Neural cell (in vitro differentiated cells): ENCODE data around the gene ATG4D. TPM values are rescaled to one million over a fixed set of nuclear protein-coding genes. Genes with fewer than 3 reads are reported as not detected.
"Not testable (repeated sequence)": the region's sequence is repeated elsewhere in the genome, so short reads cannot be mapped to it uniquely, and the experiment has no call there.

Source experiments
- H2AFZ ChIP-seq: fragments of 200-600, 300-800 bp; sonication (generic), shearing (Covaris generic); 2 replicates; pipeline ENCODE4 v1.6.0; 2014; ENCODE audit warnings: low read depth, mild to moderate bottlenecking, antibody characterized with exemption, low read length, moderate library complexity
- H3F3A ChIP-seq: fragments of 200-600 bp; shearing (Covaris generic); 2 replicates; pipeline ENCODE4 v1.6.1; 2016; ENCODE audit warnings: mild to moderate bottlenecking, moderate library complexity, mixed read lengths, antibody characterized with exemption, low read length; ENCODE audit not compliant: insufficient read depth, poor library complexity, severe bottlenecking
- H3K27ac ChIP-seq: fragments of 200-600, 300-800 bp; sonication (generic), shearing (Covaris generic); 2 replicates; pipeline ENCODE4 v1.5.1; 2014; ENCODE audit warnings: mild to moderate bottlenecking, low read length, moderate library complexity
- H3K27me3 ChIP-seq: fragments of 300-800, 200-600 bp; sonication (generic), shearing (Covaris generic); 2 replicates; pipeline ENCODE4 v1.6.0; 2014; ENCODE audit warnings: mild to moderate bottlenecking, low read depth, low read length, moderate library complexity; ENCODE audit not compliant: insufficient read depth
- H3K36me3 ChIP-seq: fragments of 300-800, 200-600 bp; sonication (generic), shearing (Covaris generic); 2 replicates; pipeline ENCODE4 v1.5.1; 2014; ENCODE audit warnings: mild to moderate bottlenecking, antibody characterized with exemption, low read length, moderate library complexity; ENCODE audit not compliant: insufficient read depth
- H3K4me2 ChIP-seq: fragments of 300-800, 200-600 bp; sonication (generic), shearing (Covaris generic); 2 replicates; pipeline ENCODE4 v1.6.0; 2014; ENCODE audit warnings: mild to moderate bottlenecking, low read length
- H3K4me3 ChIP-seq: fragments of 300-800, 200-600 bp; sonication (generic), shearing (Covaris generic); 2 replicates; pipeline ENCODE4 v1.5.1; 2014; ENCODE audit warnings: mild to moderate bottlenecking, low read length, moderate library complexity
- H3K79me2 ChIP-seq: fragments of 200-600 bp; shearing (Covaris generic); replicated peaks from 2 replicates; pipeline ENCODE4 v1.6.0; 2014; ENCODE audit warnings: mild to moderate bottlenecking, low read length, moderate library complexity; ENCODE audit not compliant: insufficient read depth
- H3K9ac ChIP-seq: fragments of 300-800, 200-600 bp; sonication (generic), shearing (Covaris generic); 2 replicates; pipeline ENCODE4 v1.6.1; 2016; ENCODE audit warnings: mild to moderate bottlenecking, low read length, mixed read lengths
- H3K9me2 ChIP-seq: fragments of 200-600 bp; shearing (Covaris generic); 2 replicates; pipeline ENCODE4 v1.6.1; 2016; ENCODE audit warnings: mild to moderate bottlenecking, low read length, mixed read lengths; ENCODE audit not compliant: insufficient read depth
- H3K9me3 ChIP-seq: fragments of 200-600, 300-800 bp; sonication (generic), shearing (Covaris generic); 2 replicates; pipeline ENCODE4 v1.6.1; 2016; ENCODE audit warnings: mild to moderate bottlenecking, mixed run types, low read length, moderate library complexity, mixed read lengths
- H4K20me1 ChIP-seq: fragments of 200-600 bp; shearing (Covaris generic); 2 replicates; pipeline ENCODE4 v1.6.1; 2016; ENCODE audit warnings: mild to moderate bottlenecking, mixed run types; ENCODE audit not compliant: insufficient read depth
- CTCF ChIP-seq: fragments of 450-650 bp; IDR thresholded peaks from 2 replicates; pipeline ENCODE4 v1.5.1; 2014; ENCODE audit warnings: antibody characterized with exemption, mild to moderate bottlenecking, moderate library complexity; ENCODE audit not compliant: poor library complexity, severe bottlenecking
- EP300 ChIP-seq: fragments of 450-650 bp; conservative IDR thresholded peaks from 2 replicates; pipeline ENCODE4 v1.6.1; 2014; ENCODE audit warnings: antibody characterized with exemption, mild to moderate bottlenecking, moderate library complexity; ENCODE audit not compliant: poor library complexity, severe bottlenecking
- EZH2 ChIP-seq: fragments of 200-600, 300-800 bp; shearing (Covaris generic), sonication (generic); IDR thresholded peaks from 2 replicates; pipeline ENCODE4 v1.6.1; 2014; ENCODE audit warnings: antibody characterized with exemption, low read length, borderline replicate concordance, mild to moderate bottlenecking; ENCODE audit not compliant: insufficient read depth, poor library complexity, severe bottlenecking
- MXI1 ChIP-seq: fragments of 450-650 bp; conservative IDR thresholded peaks from 2 replicates; pipeline ENCODE4 v1.6.1; 2014; ENCODE audit warnings: antibody characterized with exemption, mild to moderate bottlenecking; ENCODE audit not compliant: poor library complexity, severe bottlenecking
- POLR2AphosphoS5 ChIP-seq: IDR thresholded peaks from 2 replicates; pipeline ENCODE4 v1.6.1; 2012
- RAD21 ChIP-seq: fragments of 450-650 bp; conservative IDR thresholded peaks from 2 replicates; pipeline ENCODE4 v1.6.1; 2014; ENCODE audit warnings: antibody characterized with exemption, mild to moderate bottlenecking, moderate library complexity
- REST ChIP-seq: IDR thresholded peaks from 2 replicates; pipeline ENCODE4 v1.6.1; 2012; ENCODE audit warnings: borderline replicate concordance
- SMC3 ChIP-seq: fragments of 450-650 bp; conservative IDR thresholded peaks from 2 replicates; pipeline ENCODE4 v1.6.1; 2014; ENCODE audit warnings: antibody characterized with exemption, mild to moderate bottlenecking, moderate library complexity; ENCODE audit not compliant: poor library complexity
- TAF1 ChIP-seq: IDR thresholded peaks from 2 replicates; pipeline ENCODE4 v1.6.1; 2012; ENCODE audit warnings: low read depth
- polyA plus RNA-seq: library from polyadenylated mRNA; depleted of rRNA; stranded (reverse); fragments of >200 nt; gene quantifications from 2 replicates; pipeline ENCODE4 v1.2.3, GENCODE V29; 2014

ATG4D gene
- polyA plus RNA-seq, 1 donor from 2014 or later = 50.2 TPM

- TF ChIP-seq CTCF (peak; percentile 38), EP300 (no peak)
- peak overlapping the region; percentile 91 for H3K9ac ChIP-seq
- no peaks in the 10 kb centered on the region for H3K9me2 ChIP-seq
- H3K4me3 ChIP-seq = peak overlapping the region; percentile 92
- peaks cover 19% of the 10 kb centered on the region for H3K79me2 ChIP-seq
- H3K27me3 ChIP-seq = no peaks in the 10 kb centered on the region
- no peaks in the 10 kb centered on the region for H3F3A ChIP-seq
- H2AFZ ChIP-seq = peak overlapping the region; percentile 19
- H3K36me3 ChIP-seq = no peaks in the 10 kb centered on the region
- no peaks in the 10 kb centered on the region for H3K9me3 ChIP-seq
- peak overlapping the region; percentile 91 for H3K4me2 ChIP-seq
- H3K27ac ChIP-seq = peak overlapping the region; percentile 88
- no peaks in the 10 kb centered on the region for H4K20me1 ChIP-seq
Measured at GRCh38 chr19:10568062-10568825, 24.5 kb downstream of the ATG4D start.

- Histone ChIP-seq H4K20me1 (no peaks in the 10 kb centered on the region), H3K79me2 (peaks cover 19% of the 10 kb centered on the region), H3K36me3 (no peaks in the 10 kb centered on the region), H3K4me3 (peak within 1 kb of the TSS; percentile 92), H3K9ac (peak within 1 kb of the TSS; percentile 91), H3K9me2 (no peaks in the 10 kb centered on the region), H2AFZ (peak within 1 kb of the TSS; percentile 19), H3K9me3 (no peaks in the 10 kb centered on the region), H3F3A (no peaks in the 10 kb centered on the region), H3K4me2 (peak within 1 kb of the TSS; percentile 91), H3K27me3 (no peaks in the 10 kb centered on the region), H3K27ac (peak within 1 kb of the TSS; percentile 88)
- peak; percentile 97 for TF ChIP-seq MXI1
- peak; percentile 27 for TF ChIP-seq CTCF
- TF ChIP-seq RAD21 = no peak
- peak; percentile 70 for TF ChIP-seq EP300
- TF ChIP-seq POLR2AphosphoS5 = peak; percentile 60
- TF ChIP-seq EZH2 = no peak
- TF ChIP-seq SMC3 = peak; percentile 11
- TF ChIP-seq TAF1 = no peak
- no peak for TF ChIP-seq REST
Measured at GRCh38 chr19:10568826-10569651, 25.3 kb downstream of the ATG4D start, which contains the start of gene CDKN2D. CDKN2D (minus strand) TSS chr19:10568979; CDS start chr19:10568653, 326 bp downstream.

- H3K9me2 ChIP-seq, H3K79me2 ChIP-seq, H3K4me2 ChIP-seq, H3K27me3 ChIP-seq, H4K20me1 ChIP-seq, H3K9me3 ChIP-seq, H2AFZ ChIP-seq, H3K27ac ChIP-seq, H3K9ac ChIP-seq, H3F3A ChIP-seq, H3K36me3 ChIP-seq, H3K4me3 ChIP-seq: not testable (repeated sequence)
Measured at GRCh38 chr19:10573793-10574192, 30.1 kb downstream of the ATG4D start.
